Measurements from ENCODE around the gene HPS1. TPM values are rescaled to one million over a fixed set of nuclear protein-coding genes. Genes with fewer than 3 reads are reported as not detected.

Gene HPS1
- total and polyA plus RNA-seq, 2 experiments from 2014 or later: 41.2 to 104 TPM

GRCh38 chr10:98399784-98400183 lies 47.0 kb downstream of the HPS1 start:
- H2AFZ ChIP-seq: no peak overlapping the region
- no peaks in the 10 kb centered on the region for H3K36me3 ChIP-seq (replicated peaks; ENCODE audit: insufficient read depth, low read depth)
- no peak for DNase-seq (ENCODE audit: low spot score)
- no peaks in the 10 kb centered on the region for H3K9me2 ChIP-seq (replicated peaks; ENCODE audit: insufficient read depth)
- no peak overlapping the region for H3K4me2 ChIP-seq
- 91% methylated on average over 9 of the region's 9 CpGs for WGBS (ENCODE audit: low lambda C conversion rate, missing lambda C conversion rate)
- TF ChIP-seq EZH2phosphoT487 (IDR thresholded peaks at IDR 0.05; ENCODE audit: low read depth, severe bottlenecking, unreplicated experiment): no peak
- TF ChIP-seq, protein P1, sequence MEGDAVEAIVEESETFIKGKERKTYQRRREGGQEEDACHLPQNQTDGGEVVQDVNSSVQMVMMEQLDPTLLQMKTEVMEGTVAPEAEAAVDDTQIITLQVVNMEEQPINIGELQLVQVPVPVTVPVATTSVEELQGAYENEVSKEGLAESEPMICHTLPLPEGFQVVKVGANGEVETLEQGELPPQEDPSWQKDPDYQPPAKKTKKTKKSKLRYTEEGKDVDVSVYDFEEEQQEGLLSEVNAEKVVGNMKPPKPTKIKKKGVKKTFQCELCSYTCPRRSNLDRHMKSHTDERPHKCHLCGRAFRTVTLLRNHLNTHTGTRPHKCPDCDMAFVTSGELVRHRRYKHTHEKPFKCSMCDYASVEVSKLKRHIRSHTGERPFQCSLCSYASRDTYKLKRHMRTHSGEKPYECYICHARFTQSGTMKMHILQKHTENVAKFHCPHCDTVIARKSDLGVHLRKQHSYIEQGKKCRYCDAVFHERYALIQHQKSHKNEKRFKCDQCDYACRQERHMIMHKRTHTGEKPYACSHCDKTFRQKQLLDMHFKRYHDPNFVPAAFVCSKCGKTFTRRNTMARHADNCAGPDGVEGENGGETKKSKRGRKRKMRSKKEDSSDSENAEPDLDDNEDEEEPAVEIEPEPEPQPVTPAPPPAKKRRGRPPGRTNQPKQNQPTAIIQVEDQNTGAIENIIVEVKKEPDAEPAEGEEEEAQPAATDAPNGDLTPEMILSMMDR (IDR thresholded peaks at IDR 0.05; ENCODE audit: poor library complexity): no peak
- no peak for TF ChIP-seq EZH2 (IDR thresholded peaks at IDR 0.05; ENCODE audit: borderline replicate concordance)
- H3K79me2 ChIP-seq: no peaks in the 10 kb centered on the region
- H3K9me3 ChIP-seq (ENCODE audit: low read depth): no peaks in the 10 kb centered on the region
- H3K4me3 ChIP-seq: no peak overlapping the region
- no peaks in the 10 kb centered on the region for H3K27me3 ChIP-seq
- peaks cover 5% of the 10 kb centered on the region for H3K4me1 ChIP-seq (ENCODE audit: insufficient read depth)
- no peaks in the 10 kb centered on the region for H4K20me1 ChIP-seq (ENCODE audit: insufficient read depth, poor library complexity, severe bottlenecking)
- H3K27ac ChIP-seq: no peak overlapping the region

GRCh38 chr10:98397089-98397600 lies 49.6 kb downstream of the HPS1 start:
- no peaks in the 10 kb centered on the region for H3K9me2 ChIP-seq (replicated peaks; ENCODE audit: insufficient read depth)
- WGBS (ENCODE audit: low lambda C conversion rate, missing lambda C conversion rate): 92% methylated on average over 9 of the region's 9 CpGs
- DNase-seq (ENCODE audit: low spot score): no peak

DNA sequence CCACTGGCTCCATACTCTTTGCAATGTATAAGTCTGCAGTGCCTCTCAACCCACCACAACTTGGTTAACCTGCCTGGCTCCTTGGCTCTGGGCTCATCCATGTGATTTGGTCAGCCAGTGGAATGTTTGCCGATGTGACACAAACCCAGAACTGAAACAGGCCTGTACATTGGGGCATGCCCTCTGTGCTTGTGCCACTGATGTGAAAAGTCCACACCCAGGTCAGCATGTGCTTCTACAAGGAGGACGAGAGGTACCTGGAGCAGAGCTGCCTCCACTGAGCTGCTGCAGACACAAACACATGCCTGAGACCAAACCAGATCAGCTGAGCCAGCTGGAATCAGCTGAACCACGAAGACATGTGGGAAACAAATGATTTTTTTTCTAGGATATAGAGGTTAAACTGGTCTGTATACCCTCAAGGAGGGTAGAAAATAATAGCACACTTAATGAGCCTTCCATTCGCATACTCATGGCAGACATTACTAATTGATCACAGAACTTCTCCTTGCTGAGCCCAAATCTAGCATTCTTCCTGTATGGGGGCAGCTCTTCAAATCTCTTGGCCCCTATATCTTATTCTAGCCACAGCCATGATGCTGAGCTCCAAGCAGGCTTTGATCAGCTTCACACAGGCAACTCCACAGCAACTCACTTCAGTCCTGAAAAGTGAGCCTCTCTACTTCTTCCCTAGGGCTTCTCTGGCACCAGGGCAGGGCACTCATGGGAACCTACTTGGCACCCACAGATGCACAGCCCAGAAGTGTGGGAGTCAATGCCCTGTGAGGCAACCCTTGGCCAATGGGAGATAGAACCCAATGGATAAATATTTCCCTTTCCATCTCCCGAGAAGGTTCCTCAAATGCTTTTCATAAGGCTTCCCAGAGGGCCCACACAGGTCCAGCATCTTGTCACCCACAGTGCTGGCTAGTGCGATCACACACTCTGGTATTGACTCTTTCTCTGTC lies 50.4 kb downstream of the HPS1 start:
- 94% methylated on average over 6 of the region's 6 CpGs for WGBS (ENCODE audit: low lambda C conversion rate, missing lambda C conversion rate)

More at GRCh38 chr10:98397089-98397600, 49.6 kb downstream of the HPS1 start:
- Histone ChIP-seq H3K36me3 (replicated peaks; ENCODE audit: insufficient read depth, low read depth) (no peaks in the 10 kb centered on the region), H3K4me3 (no peak overlapping the region), H3K4me1 (ENCODE audit: insufficient read depth) (no peaks in the 10 kb centered on the region), H3K27me3 (no peaks in the 10 kb centered on the region), H2AFZ (no peak overlapping the region), H3K9me3 (ENCODE audit: low read depth) (no peaks in the 10 kb centered on the region), H4K20me1 (ENCODE audit: insufficient read depth, poor library complexity, severe bottlenecking) (no peaks in the 10 kb centered on the region), H3K4me2 (no peak overlapping the region), H3K79me2 (no peaks in the 10 kb centered on the region), H3K27ac (no peak overlapping the region)
- TF ChIP-seq EZH2phosphoT487 (IDR thresholded peaks at IDR 0.05; ENCODE audit: low read depth, severe bottlenecking, unreplicated experiment) (no peak), EZH2 (IDR thresholded peaks at IDR 0.05; ENCODE audit: borderline replicate concordance) (no peak)
- TF ChIP-seq, protein P1 (IDR thresholded peaks at IDR 0.05; ENCODE audit: poor library complexity): no peak

More for the DNA sequence above, 50.4 kb downstream of the HPS1 start:
- no peaks in the 10 kb centered on the region for H3K79me2 ChIP-seq
- H3K4me3 ChIP-seq: no peak overlapping the region
- no peaks in the 10 kb centered on the region for H3K36me3 ChIP-seq (replicated peaks; ENCODE audit: insufficient read depth, low read depth)
- H3K27me3 ChIP-seq: no peaks in the 10 kb centered on the region
- no peak overlapping the region for H3K27ac ChIP-seq
- no peak overlapping the region for H3K4me2 ChIP-seq
- H3K9me3 ChIP-seq (ENCODE audit: low read depth): no peaks in the 10 kb centered on the region
- H4K20me1 ChIP-seq (ENCODE audit: insufficient read depth, poor library complexity, severe bottlenecking): no peaks in the 10 kb centered on the region
- no peak overlapping the region for H2AFZ ChIP-seq
- no peaks in the 10 kb centered on the region for H3K9me2 ChIP-seq (replicated peaks; ENCODE audit: insufficient read depth)
- TF ChIP-seq EZH2phosphoT487 (IDR thresholded peaks at IDR 0.05; ENCODE audit: low read depth, severe bottlenecking, unreplicated experiment): no peak
- no peak for TF ChIP-seq EZH2 (IDR thresholded peaks at IDR 0.05; ENCODE audit: borderline replicate concordance)
- TF ChIP-seq, protein P1 (IDR thresholded peaks at IDR 0.05; ENCODE audit: poor library complexity): no peak
- H3K4me1 ChIP-seq (ENCODE audit: insufficient read depth): no peaks in the 10 kb centered on the region
- DNase-seq (ENCODE audit: low spot score): no peak

Measured in hepatocyte (in vitro differentiated cells).